K562 (cell line): ENCODE results near the gene NOVA1. TPM values are rescaled to one million over a fixed set of nuclear protein-coding genes. Genes with fewer than 3 reads are reported as not detected.
"Not testable (repeated sequence)": the region's sequence is repeated elsewhere in the genome, so short reads cannot be mapped to it uniquely, and the experiment has no call there.

ENCODE experiments used
- ATAC-seq: fragments of 200-7000 bp; cut with Tn5 transposase; 3 replicates; pipeline ENCODE4 v1.9.1; 2020; ENCODE audit warnings: moderate library complexity
- Bru-seq: library from RNA; stranded (reverse); fragments of 400-500 nt; gene quantifications from one replicate; lab custom pipeline; 2021; lab: Mats Ljungman, UMichigan
- BruChase-seq, 2 experiments: library from RNA; stranded (reverse); fragments of 400-500 nt; gene quantifications; one replicate each; lab custom pipeline; 2021; lab: Mats Ljungman, UMichigan
- BruUV-seq: library from RNA; stranded (reverse); fragments of 400-500 nt; replicated peaks from 2 replicates; lab custom pipeline; 2021; lab: Mats Ljungman, UMichigan
- CTCF ChIA-PET: fragments of 300-600 bp; formaldehyde crosslinking; extraction: SDS; loops from one replicate; lab custom pipeline; 2021; ENCODE audit warnings: low intra/inter-chr PET ratio; lab: Yijun Ruan, JAX
- POLR2A ChIA-PET: fragments of 300-600, 350-650 bp; sonication (Branson Sonifier 250); formaldehyde crosslinking; extraction: SDS; loops from one replicate; lab custom pipeline; 2021; ENCODE audit warnings: antibody characterized with exemption, inconsistent platforms; lab: Yijun Ruan, JAX
- DNase-seq, 4 experiments: peaks; one replicate each; pipeline versions ENCODE4 v3.0.0 to v3.0.0-alpha.2; 2011 to 2018; ENCODE audit warnings: low spot score in 3 of 4, mixed read lengths in 3 of 4; ENCODE audit errors: extremely low read depth in 1 of 4
- FAIRE-seq: peaks from 2 replicates; lab custom pipeline; 2011; peaks lifted over from hg19 to GRCh38; lab: Jason Lieb, UNC
- H2AFZ ChIP-seq: 2 replicates; pipeline ENCODE4 v1.6.0; 2011; ENCODE audit warnings: low read depth, low read length, control low read depth, inconsistent platforms
- H3K27ac ChIP-seq: fragments of 200-600 bp; 3 replicates; pipeline ENCODE4 v1.8.0; 2011; ENCODE audit warnings: low read depth, mild to moderate bottlenecking, control low read depth, inconsistent platforms, low read length, moderate library complexity, mixed read lengths; ENCODE audit errors: extremely low read depth
- H3K27me3 ChIP-seq, 2 experiments: fragments of 300-600 bp in 1 of 2; 2 replicates in 1 of 2; 3 replicates in 1 of 2; pipeline versions ENCODE4 v1.6.0 to v1.8.0; 2011; ENCODE audit warnings: inconsistent platforms in 2 of 2, low read length in 2 of 2, mild to moderate bottlenecking in 1 of 2, mixed read lengths in 1 of 2, moderate library complexity in 1 of 2; ENCODE audit not compliant: control insufficient read depth in 2 of 2, insufficient read depth in 2 of 2
- H3K36me3 ChIP-seq: fragments of 300-600 bp; 3 replicates; pipeline ENCODE4 v1.8.0; 2011; ENCODE audit warnings: mild to moderate bottlenecking, low read length, inconsistent platforms; ENCODE audit not compliant: control insufficient read depth, insufficient read depth
- H3K4me1 ChIP-seq, 2 experiments: fragments of 200-600 bp in 1 of 2; replicated peaks in 1 of 2; 2 replicates in 1 of 2; 3 replicates in 1 of 2; pipeline versions ENCODE4 v1.5.1 to v1.8.0; 2011; ENCODE audit warnings: inconsistent platforms in 2 of 2, low read length in 2 of 2, mild to moderate bottlenecking in 1 of 2, mixed read lengths in 1 of 2, moderate library complexity in 1 of 2; ENCODE audit not compliant: control insufficient read depth in 2 of 2, insufficient read depth in 2 of 2
- H3K4me2 ChIP-seq: 2 replicates; pipeline ENCODE4 v1.6.1; 2011; ENCODE audit warnings: low read length, control low read depth, inconsistent platforms, mixed read lengths; ENCODE audit not compliant: insufficient read depth
- H3K4me3 ChIP-seq: fragments of 200-600 bp; sonication (generic), shearing (Covaris generic); 2 replicates; pipeline ENCODE4 v1.5.1; 2016; ENCODE audit warnings: control low read depth, inconsistent platforms
- H3K79me2 ChIP-seq: fragments of 200-600 bp; 3 replicates; pipeline ENCODE4 v1.8.0; 2011; ENCODE audit warnings: low read length, inconsistent platforms; ENCODE audit not compliant: control insufficient read depth, insufficient read depth
- H3K9ac ChIP-seq, 2 experiments: 2 replicates each; pipeline versions ENCODE4 v1.6.0 to v1.6.1; 2011; ENCODE audit warnings: low read depth in 2 of 2, low read length in 2 of 2, control low read depth in 1 of 2, inconsistent platforms in 1 of 2, mild to moderate bottlenecking in 1 of 2, mixed read lengths in 1 of 2; ENCODE audit not compliant: insufficient read depth in 1 of 2
- H3K9me1 ChIP-seq: one replicate; pipeline ENCODE4 v1.6.0; 2011; ENCODE audit warnings: inconsistent platforms, mild to moderate bottlenecking, low read length, moderate library complexity; ENCODE audit not compliant: control insufficient read depth, insufficient read depth
- H3K9me3 ChIP-seq: replicated peaks from 2 replicates; pipeline ENCODE4 v1.5.1; 2011; ENCODE audit warnings: low read depth, low read length, inconsistent platforms; ENCODE audit not compliant: control insufficient read depth, insufficient read depth
- H4K20me1 ChIP-seq: replicated peaks from 2 replicates; pipeline ENCODE4 v1.6.1; 2011; ENCODE audit warnings: low read length, inconsistent platforms, mixed read lengths; ENCODE audit not compliant: control insufficient read depth, insufficient read depth
- FOXA1 ChIP-seq: fragments of 450-650 bp; IDR thresholded peaks from 2 replicates; pipeline ENCODE4 v1.6.1; 2016; ENCODE audit warnings: mild to moderate bottlenecking, borderline replicate concordance
- MIER1 ChIP-seq: fragments of 450-650 bp; IDR thresholded peaks from 2 replicates; pipeline ENCODE4 v1.6.1; 2016; ENCODE audit warnings: antibody characterized with exemption, mild to moderate bottlenecking, low read depth
- ZNF445 ChIP-seq: fragments of 250-450 bp; sonication (Bioruptor Pico); IDR thresholded peaks from 2 replicates; pipeline ENCODE4 v1.4.0; 2020; ENCODE audit warnings: low read depth, mild to moderate bottlenecking, moderate library complexity
- WGBS: fragments of 100-300 bp; shearing (Covaris generic); methylation state at CpG from one replicate; pipeline ENCODE4 v1.1.6; 2016; ENCODE audit warnings: low coverage, mixed read lengths; ENCODE audit not compliant: insufficient coverage; ENCODE audit errors: missing lambda C conversion rate; 5-methylcytosine and 5-hydroxymethylcytosine counted together
- in situ Hi-C: fragments of 300-500 bp; cut with MboI; formaldehyde crosslinking; loops from 4 replicates; pipeline ENCODE4 v1.15.0; 2018; ENCODE audit warnings: inconsistent platforms, mixed read lengths
- intact Hi-C: fragments of 100-400 bp; cut with micrococcal nuclease; formaldehyde crosslinking; loops from 2 replicates; pipeline ENCODE4 v1.14.2; 2022
- long read RNA-seq, 3 experiments: library from polyadenylated mRNA in 2 of 3; library from RNA in 1 of 3; unstranded in 2 of 3; stranded (forward) in 1 of 3; transcript quantifications; one replicate each; pipeline ENCODE4 v2.0.0, GENCODE V29; 2019 to 2022
- polyA minus RNA-seq, 3 experiments: library from RNA; depleted of rRNA, polyadenylated mRNA; stranded (reverse); fragments of >200 nt; gene quantifications; 2 replicates each; pipeline ENCODE4 v1.2.3, GENCODE V29; 2011
- polyA plus RNA-seq, 8 experiments: library from polyadenylated mRNA; depleted of rRNA in 4 of 8; stranded (reverse) in 5 of 8; unstranded in 3 of 8; fragments of >200 nt; fragmentation: Nextera tagmentation in 2 of 8; fragmentation: Illumina TruSeq in 1 of 8; extraction: Ambion mirVana in 2 of 8; extraction: Trizol in 1 of 8; gene quantifications; 2 replicates each; pipeline versions ENCODE4 v1.2.1 to v1.2.3, GENCODE V29; 2011 to 2014; ENCODE audit warnings: inconsistent platforms in 1 of 8, missing spikeins in 1 of 8
- total RNA-seq, 7 experiments: library from RNA; depleted of rRNA in 6 of 7; stranded (reverse); fragments of >200 nt in 6 of 7; fragmentation: Illumina TruSeq in 2 of 7; extraction: Trizol in 2 of 7; gene quantifications; 2 replicates each; pipeline versions ENCODE4 v1.2.1 to v1.2.3, GENCODE V29; 2011 to 2021; ENCODE audit warnings: low replicate concordance in 1 of 7
- TF ChIP-seq, protein P1 (sequence below): IDR thresholded peaks from 2 replicates; pipeline ENCODE4 v1.6.1; 2016; ENCODE audit warnings: missing genetic modification characterization, missing compliant biosample characterization

Gene NOVA1, protein sequence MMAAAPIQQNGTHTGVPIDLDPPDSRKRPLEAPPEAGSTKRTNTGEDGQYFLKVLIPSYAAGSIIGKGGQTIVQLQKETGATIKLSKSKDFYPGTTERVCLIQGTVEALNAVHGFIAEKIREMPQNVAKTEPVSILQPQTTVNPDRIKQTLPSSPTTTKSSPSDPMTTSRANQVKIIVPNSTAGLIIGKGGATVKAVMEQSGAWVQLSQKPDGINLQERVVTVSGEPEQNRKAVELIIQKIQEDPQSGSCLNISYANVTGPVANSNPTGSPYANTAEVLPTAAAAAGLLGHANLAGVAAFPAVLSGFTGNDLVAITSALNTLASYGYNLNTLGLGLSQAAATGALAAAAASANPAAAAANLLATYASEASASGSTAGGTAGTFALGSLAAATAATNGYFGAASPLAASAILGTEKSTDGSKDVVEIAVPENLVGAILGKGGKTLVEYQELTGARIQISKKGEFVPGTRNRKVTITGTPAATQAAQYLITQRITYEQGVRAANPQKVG
- total RNA-seq (2011; cell fraction: chromatin; rRNA removed; ENCODE audit: low replicate concordance) = not detected in 2 replicates
- not detected in 2 replicates for total RNA-seq (2011; cell fraction: nucleolus; rRNA removed)
- not detected in 2 replicates for total RNA-seq (2011; cell fraction: nucleoplasm; rRNA removed)
- not detected in 2 replicates for total RNA-seq (2014; rRNA removed)
- not detected in 2 replicates for total RNA-seq (2014; rRNA removed; fragmentation: Illumina TruSeq; extraction: Trizol)
- not detected in 2 replicates for total RNA-seq (2015; rRNA removed; fragmentation: Illumina TruSeq; extraction: Trizol)
- total RNA-seq (2021) = not detected in 2 replicates
- polyA plus RNA-seq (2011; rRNA removed) = 0.01 TPM in 1 of 2 replicates, not detected in the other
- not detected in 2 replicates for polyA plus RNA-seq (2011; cell fraction: cytosol; rRNA removed)
- polyA plus RNA-seq (2011; cell fraction: nucleus; rRNA removed) = not detected in 2 replicates
- not detected in 2 replicates for polyA plus RNA-seq (2012)
- polyA plus RNA-seq (2014; fragmentation: Illumina TruSeq; extraction: Trizol) = not detected in 2 replicates
- polyA plus RNA-seq (2014; fragmentation: Nextera tagmentation; extraction: Ambion mirVana) = not detected
- not detected in 2 replicates for polyA plus RNA-seq (2014; rRNA removed)
- not detected in 2 replicates for polyA minus RNA-seq (2011; rRNA and poly(A)+ RNA removed)
- not detected in 2 replicates for polyA minus RNA-seq (2011; cell fraction: cytosol; rRNA and poly(A)+ RNA removed)
- not detected in 2 replicates for polyA minus RNA-seq (2011; cell fraction: nucleus; rRNA and poly(A)+ RNA removed)
- percentile 10 among the genes with signal in this experiment for Bru-seq, nascent RNA
- BruChase-seq, experiment 1, labeled RNA remaining after a 2-hour chase = percentile 8 among the genes with signal in this experiment
- percentile 5 among the genes with signal in this experiment for BruChase-seq, experiment 2, labeled RNA remaining after a 6-hour chase
- long read RNA-seq, experiment 1 = 0 reads
- long read RNA-seq, experiment 2 = 0 reads
- long read RNA-seq, experiment 3 = 0 reads

DNA sequence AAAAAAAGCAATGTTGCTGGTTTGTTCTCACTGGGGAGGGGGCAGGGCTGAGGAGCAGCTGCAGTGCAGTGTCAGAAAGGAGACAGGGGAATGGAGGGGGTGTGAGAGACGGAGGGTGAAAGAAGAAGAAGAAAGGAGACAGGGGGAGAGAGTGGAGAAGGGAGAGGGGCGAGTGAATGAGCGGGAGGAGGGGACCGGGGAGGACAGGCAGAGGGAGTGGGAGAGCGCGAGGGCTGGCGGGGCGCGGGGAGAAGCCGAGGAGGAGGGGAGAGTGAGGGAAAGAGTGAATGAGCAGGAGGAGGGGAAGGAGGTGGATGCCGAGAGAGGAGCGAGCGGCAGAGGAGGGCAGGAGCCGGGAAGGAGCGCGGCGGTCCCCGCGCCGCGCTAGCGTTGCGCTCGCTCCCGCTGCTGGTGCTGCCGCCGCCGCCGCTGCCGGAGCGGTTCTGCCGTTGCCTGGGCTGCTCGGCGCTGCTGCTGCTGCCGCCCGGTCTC, at the start of gene NOVA1:
Gene NOVA1, minus strand, starts transcription at position 445 of the 492 bp plus-strand sequence. CDS start 597 bp downstream, outside the sequence.
- Histone ChIP-seq H3K9me3 (no peaks in the 10 kb centered on the region), H3K79me2 (no peaks in the 10 kb centered on the region), H3K27me3 (no peaks in the 10 kb centered on the region), H3K27ac (no peak within 1 kb of the TSS), H3K36me3 (no peaks in the 10 kb centered on the region), H3K9me1 (no peaks in the 10 kb centered on the region), H4K20me1 (no peaks in the 10 kb centered on the region), H3K4me2 (no peak within 1 kb of the TSS), H3K4me1 (peaks cover 0 to 3% of the 10 kb centered on the region in 2 experiments; a peak in 1 of 5 replicates), H3K9ac (no peak within 1 kb of the TSS), H2AFZ (no peak within 1 kb of the TSS), H3K4me3 (peak within 1 kb of the TSS; percentile 10; the same call in 1 of the 2 replicates)
- in situ Hi-C loops (no loop called here), intact Hi-C loops (no loop called here)
- ATAC-seq = peak; percentile 53
- no peak for TF ChIP-seq ZNF445 (CRISPR knock-in tag)
- no peak for TF ChIP-seq FOXA1
- TF ChIP-seq MIER1 = no peak
- TF ChIP-seq, protein P1, sequence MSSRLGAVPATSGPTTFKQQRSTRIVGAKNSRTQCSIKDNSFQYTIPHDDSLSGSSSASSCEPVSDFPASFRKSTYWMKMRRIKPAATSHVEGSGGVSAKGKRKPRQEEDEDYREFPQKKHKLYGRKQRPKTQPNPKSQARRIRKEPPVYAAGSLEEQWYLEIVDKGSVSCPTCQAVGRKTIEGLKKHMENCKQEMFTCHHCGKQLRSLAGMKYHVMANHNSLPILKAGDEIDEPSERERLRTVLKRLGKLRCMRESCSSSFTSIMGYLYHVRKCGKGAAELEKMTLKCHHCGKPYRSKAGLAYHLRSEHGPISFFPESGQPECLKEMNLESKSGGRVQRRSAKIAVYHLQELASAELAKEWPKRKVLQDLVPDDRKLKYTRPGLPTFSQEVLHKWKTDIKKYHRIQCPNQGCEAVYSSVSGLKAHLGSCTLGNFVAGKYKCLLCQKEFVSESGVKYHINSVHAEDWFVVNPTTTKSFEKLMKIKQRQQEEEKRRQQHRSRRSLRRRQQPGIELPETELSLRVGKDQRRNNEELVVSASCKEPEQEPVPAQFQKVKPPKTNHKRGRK = peak; percentile 50; the same call in 1 of the 2 replicates
- no peak for DNase-seq
- no CpG with 5 or more reads among the region's 36 CpGs for WGBS
- no peak for FAIRE-seq
- POLR2A ChIA-PET = no interaction called here
- no TSS peak for BruUV-seq
- CTCF ChIA-PET = no interaction called here

DNA sequence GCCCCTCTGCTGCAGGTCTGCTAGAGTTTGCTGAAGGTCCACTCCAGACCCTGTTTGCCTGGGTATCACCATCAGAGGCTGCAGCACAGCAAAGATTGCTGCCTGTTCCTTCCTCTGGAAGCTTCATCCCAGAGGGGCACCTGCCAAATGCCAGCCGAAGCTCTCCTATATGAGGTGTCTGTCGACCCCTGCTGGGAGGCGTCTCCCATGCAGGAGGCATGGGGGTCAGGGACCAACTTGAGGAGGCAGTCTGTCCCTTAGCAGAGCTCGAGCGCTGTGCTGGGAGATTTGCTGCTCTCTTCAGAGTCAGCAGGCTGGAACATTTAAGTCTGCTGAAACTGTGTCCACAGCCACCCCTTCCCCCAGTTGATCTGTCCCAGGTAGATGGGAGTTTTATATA, 47.2 kb upstream of the NOVA1 start:
- H3K4me2 ChIP-seq, H3K79me2 ChIP-seq, FAIRE-seq, DNase-seq, H3K4me1 ChIP-seq, H4K20me1 ChIP-seq, H3K27ac ChIP-seq, in situ Hi-C loops, POLR2A ChIA-PET, H3K9me3 ChIP-seq, H3K36me3 ChIP-seq, H3K9me1 ChIP-seq, CTCF ChIA-PET, BruUV-seq, H2AFZ ChIP-seq, H3K27me3 ChIP-seq, intact Hi-C loops, H3K9ac ChIP-seq, ATAC-seq, H3K4me3 ChIP-seq: not testable (repeated sequence)
- no CpG with 5 or more reads among the region's 5 CpGs for WGBS
